ENCODE results near the gene GID4.

The GID4 gene

DNA sequence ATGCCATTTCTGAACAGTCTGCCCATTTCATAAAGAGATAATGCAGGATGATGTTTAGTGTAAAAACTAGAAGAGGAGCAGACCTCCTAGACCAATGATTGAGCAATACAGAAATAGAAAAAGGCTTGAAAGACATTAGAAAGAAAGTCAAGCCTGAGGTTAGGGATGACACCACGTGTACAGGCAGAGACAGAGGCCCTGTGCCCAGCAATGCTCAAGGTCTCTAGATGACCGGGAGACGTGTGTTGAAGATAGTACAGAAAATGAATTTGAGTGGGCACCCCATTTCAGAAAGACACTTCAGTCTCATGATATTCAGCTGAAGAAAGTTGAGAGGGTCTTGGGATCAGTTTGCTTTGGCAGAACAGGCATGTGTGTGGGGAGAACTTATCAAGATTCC is 5.4 kb downstream of the GID4 start:
- DNase-seq (ENCODE audit: low read depth) = no peak

DNA sequence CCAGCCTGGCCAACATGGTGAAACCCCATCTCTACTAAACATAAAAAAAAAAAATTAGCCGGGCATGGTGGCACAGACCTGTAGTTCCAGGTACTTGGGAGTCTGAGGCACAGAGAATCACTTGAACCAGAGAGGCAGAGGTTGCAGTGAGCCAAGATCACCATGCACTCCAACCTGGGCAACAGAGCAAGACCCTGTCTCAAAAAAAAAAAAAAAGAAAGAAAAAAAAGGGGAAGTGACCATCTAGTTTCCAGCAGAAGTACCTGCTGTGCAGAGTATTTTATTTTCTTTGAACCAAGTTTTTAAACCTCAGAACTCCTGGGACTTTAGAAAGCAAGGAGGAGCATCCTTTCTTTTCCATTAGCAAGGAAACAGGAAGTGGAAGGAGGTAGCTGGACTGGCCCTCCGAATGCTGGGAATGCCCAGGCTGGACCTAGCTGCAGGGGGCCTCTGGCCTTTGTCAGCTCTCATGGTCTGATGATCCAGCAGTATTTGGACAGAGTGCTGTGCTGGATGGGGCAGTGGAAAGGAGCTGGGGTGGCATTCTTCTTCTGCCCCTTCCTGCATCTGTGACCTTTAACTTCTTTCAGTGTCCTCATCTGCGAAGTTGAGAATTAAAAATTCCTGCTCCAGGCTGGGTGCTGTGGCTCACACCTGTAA is 6.6 kb downstream of the GID4 start:
- DNase-seq (ENCODE audit: low read depth) = no peak

DNA sequence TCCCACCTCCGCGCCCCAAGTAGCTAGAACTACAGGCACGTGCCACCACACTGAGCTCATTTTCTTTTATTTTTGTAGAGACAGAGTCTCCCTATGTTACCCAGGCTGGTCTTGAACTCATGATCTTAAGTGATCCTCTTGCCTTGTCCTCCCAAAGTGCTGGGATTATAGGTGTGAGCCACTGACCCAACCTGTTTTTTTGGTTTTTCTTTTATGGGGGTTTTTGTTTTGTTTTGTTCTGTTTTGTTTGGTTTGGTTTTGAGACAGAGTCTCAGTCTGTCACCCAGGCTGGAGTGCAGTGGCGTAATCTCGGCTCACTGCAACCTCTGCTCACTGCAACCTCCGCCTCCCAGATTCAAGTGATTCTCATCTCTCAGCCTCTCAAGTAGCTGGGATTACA is 16.4 kb downstream of the GID4 start:
- DNase-seq (ENCODE audit: low read depth) = no peak

DNA sequence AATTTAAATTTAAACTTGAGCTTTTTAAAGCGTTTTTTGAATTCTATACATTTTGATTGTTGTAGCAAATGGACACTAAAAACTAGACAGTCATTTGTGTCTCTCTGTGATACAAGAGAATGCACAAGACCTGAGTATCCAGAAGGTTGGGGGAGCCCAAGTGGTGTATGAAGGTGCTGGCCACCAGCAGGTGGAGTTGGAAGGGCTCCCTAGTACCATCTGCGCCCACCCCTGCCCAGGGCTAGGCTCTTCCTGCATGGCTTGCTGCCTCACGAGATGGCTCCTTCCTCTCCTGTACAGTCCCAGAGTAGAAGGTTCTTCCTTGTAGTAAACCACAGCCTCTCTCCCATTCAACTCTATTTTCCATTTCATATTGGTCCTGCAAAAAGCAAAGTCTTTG is 17.0 kb downstream of the GID4 start:
- DNase-seq (ENCODE audit: low read depth) = no peak

DNA sequence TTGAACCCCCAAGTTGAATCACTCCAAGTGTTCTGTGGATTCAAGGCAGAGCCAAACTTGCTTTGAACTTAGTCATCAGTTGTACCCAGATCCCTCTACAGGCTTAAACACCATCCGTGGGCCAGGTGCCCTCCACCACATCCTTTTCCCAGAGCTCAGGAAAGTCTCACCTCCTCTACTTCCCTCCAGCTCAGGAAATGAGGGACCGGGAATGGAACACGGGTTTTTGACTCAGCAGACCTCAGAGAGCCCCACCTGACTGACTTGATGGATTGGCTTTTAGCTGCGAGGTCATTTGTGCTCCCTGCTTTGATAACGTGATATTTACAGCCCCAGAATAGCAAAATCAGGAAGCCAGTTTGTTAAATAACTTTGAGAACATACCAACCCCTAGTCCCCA is 20.1 kb downstream of the GID4 start:
- DNase-seq (ENCODE audit: low read depth) = no peak

DNA sequence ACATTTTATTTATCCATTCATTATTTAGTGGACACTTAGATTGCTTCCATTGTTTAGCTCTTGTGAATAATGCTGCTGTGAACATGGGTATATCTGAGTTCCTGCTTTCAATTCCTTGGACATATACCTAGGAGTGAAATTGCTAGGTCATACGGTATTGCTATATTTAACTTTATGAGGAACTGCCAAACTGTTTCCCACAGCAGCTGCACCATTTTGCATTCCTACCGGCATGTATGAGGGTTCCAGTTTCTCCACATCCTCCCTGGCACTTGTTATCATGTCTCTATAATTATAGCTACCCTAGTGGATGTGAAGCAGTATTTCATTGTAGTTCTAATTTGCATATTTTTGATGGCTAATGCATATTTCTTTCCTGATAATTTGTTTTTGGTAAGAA is 24.8 kb downstream of the GID4 start:
- no peak for DNase-seq (ENCODE audit: low read depth)

DNA sequence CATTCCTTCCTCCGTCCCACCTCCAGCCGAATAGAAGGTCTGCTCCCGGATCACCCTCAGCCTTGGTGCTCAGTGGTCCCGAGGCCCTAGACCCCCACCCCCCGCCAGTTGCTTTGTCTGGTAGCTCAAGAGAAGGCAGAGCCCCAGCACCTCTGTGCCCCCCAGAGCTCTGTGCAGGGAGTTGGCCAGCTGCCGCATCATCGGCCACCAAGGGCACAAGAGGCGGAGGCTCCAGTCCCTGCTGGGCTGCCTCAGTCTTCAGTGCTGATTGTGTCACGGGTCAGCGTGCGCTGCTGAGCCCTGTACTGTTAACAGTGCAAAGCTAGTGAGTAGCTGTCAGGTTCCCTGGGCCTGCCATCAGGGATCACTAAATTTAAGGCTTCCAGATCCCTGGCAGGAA is 26.3 kb downstream of the GID4 start:
- no peak for DNase-seq (ENCODE audit: low read depth)

DNA sequence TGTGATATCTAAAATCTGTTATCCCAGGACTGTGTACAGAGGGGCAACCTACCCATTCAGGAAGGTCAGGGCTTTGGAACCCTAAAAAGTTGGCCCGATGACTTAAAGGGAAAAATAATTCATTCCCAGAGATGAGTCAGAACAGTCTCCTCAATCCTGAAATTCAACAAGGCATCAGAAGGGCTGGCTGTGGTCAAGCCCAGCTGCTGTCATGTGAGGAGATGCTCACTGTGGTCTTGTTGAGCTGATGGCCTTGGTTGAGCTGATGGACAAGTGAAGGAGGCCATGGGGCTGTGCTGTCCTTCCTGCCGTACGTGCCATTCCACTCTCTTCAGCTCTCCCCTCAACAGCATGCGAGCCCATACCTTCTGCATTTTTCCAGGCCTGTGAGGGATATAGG is 27.7 kb downstream of the GID4 start:
- DNase-seq (ENCODE audit: low read depth) = no peak

DNA sequence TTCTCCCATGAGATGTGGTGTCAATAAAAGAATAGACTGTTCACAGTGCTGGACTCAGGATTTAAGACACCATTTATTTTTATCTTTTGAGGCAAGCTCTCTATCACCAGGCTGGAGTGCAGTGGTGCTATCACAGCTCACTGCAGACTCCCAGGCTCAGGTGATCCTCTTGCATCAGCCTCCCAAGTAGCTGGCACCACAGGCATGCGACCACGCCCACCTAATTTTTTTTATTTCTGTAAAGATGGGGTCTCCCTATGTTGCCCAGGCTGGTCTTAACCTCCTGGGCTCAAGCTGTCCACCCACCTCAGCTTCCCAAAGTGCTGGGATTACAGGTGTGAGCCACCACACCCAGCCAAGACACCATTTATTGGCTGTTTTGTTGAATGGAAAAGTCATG is 29.9 kb downstream of the GID4 start:
- DNase-seq (ENCODE audit: low read depth) = no peak

DNA sequence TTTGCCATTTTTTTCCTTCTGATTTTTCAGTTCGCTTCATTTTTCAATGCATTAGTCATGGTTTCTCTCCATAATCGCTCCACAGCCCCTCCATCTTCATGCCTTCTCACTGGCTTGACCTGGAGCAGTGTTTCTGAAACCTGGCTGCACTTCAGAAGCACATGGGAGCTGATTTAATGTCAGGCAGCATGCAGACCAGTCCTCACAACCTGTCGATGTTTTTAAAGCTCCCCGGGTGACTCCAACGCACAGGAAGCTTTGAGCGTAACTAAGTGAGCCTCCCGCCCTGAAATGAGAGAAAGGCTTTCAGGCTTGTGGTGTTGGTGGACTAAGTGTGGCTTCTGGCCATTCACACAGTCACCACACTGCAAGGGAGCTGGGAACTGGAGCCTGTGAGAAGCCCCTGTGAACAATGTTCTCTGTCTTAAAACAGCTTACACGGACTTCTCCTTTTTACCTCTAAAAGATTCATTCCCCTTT is 31.7 kb downstream of the GID4 start:
- peak; percentile 45 for DNase-seq (ENCODE audit: low read depth)

DNA sequence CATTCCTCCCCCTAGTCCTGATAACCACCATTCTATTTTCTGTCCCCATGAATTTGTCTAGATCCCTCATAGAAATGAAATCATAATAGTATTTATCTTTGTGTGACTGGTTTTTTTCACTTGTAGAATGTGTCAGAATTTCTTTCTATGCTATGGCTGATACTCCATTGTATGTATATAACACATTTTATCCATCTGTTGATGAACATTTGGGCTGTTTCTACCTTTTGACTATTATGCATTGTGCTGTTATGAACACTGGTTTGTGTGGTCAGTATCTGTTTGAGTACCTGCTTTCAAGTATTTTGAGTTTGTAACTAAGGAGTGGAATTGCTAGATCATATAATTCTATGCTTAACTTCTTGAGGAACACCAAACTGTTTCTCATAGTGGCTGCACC is 32.5 kb downstream of the GID4 start:
- no peak for DNase-seq (ENCODE audit: low read depth)

DNA sequence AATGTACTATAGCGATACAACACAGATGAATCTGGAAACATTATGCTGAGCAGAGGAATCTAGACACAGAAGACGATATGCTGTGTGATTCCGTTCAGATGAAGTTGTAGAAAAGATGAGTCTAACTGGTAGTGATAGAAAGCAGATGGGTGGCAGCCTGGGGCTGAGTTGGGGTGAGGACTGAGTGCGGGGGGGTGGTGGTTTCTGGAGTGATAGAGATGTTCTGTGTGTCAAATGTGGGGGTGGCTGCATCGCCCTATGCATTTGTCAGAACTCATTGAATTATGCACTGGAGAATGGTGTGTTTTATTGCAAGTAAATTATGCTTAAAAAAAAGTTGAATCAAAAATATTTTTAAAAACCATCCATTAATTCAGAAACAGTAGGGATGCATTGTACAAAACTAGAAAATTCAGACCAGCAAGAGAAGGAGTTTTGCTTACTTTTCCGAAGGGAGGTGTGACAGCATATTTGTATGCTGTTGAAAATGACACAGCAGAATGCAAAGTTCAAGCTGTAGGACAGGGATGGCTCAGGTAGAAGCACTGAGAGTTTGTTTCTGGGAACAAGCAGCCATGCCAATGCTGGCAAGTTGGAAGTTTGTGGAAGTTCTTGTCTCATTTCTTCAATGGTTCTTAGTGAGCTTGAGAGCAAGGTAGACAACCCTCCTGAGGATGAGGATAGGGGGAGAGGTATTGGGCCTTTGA is 35.5 kb downstream of the GID4 start:
- DNase-seq (ENCODE audit: low read depth) = no peak

DNA sequence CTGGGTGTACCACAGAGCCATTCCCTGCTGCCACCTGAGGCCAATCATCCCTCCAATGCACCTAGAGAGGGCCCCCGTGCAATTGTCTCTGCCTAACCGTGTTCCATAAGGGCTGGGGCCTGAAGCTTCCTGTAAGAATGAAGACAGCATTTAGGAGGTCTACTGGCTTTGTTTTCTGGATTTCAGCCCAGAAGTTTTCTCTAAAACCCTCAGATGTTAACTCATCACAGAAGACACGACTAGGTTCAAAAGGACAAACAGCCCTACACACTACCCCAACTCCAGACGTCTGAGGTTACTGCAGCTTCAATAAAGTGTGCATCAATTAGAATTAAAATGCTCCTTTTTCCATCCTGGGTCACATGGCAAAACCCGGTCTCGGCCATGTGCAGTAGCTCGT is 37.7 kb downstream of the GID4 start:
- DNase-seq (ENCODE audit: low read depth) = no peak

DNA sequence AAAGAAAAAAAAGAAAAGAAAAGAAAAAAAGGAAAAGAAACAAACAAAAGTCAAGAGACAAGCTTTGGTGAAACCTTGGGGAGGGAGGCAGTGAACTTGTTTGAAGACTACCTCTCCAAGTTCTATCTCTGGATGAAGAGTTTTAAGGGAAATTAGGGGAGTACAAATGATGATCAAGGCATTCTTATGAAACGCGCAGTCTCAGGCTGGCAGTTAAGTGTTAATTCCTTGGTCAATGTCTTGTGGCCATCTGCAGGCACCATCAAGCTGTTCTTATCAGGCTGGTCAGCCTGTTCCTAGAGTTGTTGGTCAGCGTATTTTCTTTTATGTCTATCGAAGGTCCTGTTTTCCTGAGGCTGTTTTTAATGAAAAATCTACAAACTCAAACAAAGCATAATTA is 40.3 kb downstream of the GID4 start:
- no peak for DNase-seq (ENCODE audit: low read depth)

DNA sequence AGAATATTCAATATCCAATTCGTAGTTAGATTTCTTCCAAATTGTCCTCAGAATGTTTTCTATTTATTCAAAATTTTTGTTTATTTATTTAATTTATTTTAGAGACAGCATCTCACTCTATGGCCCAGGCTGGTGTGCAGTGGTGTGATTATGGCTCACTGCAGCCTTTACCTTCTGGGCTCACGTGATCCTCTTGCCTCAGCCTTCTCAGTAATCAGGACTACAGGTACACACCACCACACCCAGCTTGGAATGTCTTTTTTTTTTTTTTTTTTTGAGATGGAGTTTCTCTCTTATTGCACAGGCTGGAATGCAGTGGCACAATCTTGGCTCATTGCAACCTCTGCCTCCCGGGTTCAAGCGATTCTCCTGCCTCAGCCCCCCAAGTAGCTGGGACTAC is 45.0 kb downstream of the GID4 start:
- DNase-seq (ENCODE audit: low read depth) = no peak

DNA sequence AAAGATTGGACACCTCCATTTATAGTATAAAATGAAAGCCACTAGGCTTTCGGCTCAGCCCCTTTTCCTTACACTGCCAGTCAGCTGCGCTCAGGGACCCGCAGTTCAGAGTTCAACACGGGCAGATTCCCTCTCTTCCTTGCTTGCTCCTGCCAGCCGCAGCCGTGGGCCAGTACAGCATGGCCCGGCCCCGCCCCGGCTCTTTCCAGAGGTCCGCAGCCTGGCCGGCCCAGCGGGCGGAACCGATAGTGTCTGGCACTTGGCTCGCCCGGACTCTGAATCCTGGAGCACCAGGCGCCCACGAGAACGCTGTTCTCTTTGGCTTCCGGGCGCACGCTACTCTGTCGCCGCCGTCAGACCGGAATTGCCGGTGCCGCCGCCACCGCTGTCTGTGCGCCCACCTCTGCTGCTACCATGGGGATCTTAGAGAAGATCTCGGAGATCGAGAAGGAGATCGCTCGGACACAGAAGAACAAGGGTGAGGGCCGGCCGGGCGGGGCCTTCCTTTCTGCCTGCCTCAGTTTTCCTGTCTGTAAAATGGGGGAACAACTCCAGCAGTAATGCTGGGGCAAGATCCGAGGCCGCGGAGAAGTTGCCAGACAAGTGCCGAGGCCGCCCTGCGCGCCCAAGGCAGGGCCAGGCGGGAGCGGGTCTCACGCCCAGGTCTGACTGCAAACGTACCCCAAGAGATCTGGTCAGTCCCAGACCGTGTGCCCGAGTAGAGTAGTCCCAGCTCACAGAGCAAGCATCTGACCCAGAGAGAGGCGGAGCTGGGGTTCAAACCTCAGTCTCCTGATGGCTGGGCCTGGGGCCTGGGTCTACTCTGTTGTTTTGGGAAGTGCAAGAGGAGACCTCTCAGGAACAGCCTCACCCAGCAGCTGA is 48.6 kb downstream of the GID4 start, which contains the start of gene DRG2:
Gene DRG2 (plus strand): TSS at position 339 of the 882 bp plus-strand sequence. CDS start 76 bp downstream, at position 415.
- DNase-seq (ENCODE audit: low read depth) = peak; percentile 82

DNA sequence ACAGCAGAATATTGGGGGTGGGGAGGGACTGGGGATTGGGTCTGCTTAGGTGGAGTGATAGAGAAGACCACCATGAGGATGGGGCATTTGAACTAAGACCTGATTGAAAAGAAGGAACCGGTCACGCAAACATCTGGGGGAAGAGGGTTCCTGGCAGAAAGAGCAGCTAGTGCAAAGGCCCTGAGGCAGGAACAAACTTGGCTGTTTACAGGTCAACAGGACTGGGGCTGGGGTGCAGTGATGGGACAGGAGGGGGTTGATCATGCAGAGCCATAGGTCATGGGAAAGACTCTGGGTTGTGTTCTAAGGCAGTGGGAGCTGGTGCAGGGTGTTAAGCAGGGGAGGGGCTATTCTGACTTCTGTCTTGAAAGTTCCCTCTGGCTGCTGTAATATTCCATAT is 50.4 kb downstream of the GID4 start:
- DNase-seq (ENCODE audit: low read depth) = no peak

DNA sequence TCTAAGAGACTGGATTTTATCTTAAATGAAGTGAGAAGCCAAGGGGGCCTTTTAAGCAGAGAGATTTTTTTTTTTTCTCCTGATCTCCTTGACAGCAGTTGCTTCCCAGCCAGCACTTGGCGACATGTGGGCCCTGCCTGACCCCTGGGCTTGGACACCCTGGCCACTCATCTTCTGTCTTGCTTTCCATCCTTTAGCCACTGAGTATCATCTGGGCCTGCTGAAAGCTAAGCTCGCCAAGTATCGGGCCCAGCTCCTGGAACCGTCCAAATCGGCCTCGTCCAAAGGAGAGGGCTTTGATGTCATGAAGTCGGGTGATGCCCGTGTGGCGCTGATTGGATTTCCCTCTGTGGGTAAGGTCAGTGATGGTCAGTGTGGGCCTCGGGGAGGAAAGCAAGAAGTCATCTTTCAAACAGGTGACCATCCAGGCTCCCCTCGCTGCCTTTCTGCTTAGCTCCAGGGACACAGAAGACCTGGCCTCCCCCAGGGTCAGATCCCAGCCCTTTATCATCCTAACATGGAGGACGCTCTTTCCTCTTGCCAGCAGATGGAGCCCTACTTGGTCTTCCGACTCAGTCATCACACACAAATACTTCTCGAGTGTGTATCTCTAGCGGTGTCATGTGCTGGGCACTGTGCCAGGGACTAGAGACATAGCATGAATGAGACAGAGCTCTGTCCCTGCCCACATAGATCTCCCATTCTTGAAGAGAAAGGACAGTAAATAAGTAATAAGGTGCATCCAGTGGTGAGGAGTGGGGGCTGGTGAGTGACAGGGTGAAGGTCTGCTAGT is 54.6 kb downstream of the GID4 start:
- peak; percentile 34 for DNase-seq (ENCODE audit: low read depth)

DNA sequence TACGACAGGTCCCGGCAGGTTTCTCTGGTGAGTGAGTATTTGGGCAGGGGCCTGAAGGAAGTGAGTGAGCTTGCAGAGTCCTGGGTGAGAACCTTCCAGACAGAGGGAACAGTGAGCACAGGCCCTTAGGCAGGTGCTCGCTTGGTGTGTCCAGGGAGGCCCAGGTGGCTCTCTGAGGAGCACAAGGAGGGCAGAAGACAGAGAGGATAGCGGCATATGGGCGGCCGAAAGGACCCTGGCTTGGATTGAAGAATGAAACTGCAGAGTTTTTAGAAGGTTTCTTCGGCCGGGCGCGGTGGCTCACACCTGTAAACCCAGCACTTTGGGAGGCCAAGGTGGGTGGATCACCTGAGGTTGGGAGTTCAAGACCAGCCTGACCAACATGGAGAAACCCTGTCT is 55.2 kb downstream of the GID4 start:
- no peak for DNase-seq (ENCODE audit: low read depth)

DNA sequence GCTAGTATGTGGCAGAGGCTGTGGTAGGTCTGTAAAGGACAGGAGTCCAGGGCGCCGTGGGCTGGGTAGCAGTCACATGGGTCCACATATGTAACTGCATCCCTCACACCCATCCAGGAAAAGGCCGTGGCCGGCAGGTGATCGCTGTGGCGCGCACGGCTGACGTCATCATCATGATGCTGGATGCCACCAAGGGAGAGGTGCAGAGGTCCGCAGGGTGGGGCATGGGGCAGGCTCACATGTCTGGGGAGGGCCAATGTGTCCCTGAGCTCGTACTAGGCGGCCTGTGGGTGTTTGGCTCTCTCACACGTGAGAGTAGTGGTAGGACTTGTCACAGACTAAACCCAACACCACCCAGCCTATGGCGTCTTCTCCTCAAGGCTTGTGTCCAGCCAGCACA is 60.3 kb downstream of the GID4 start:
- DNase-seq (ENCODE audit: low read depth) = no peak

DNA sequence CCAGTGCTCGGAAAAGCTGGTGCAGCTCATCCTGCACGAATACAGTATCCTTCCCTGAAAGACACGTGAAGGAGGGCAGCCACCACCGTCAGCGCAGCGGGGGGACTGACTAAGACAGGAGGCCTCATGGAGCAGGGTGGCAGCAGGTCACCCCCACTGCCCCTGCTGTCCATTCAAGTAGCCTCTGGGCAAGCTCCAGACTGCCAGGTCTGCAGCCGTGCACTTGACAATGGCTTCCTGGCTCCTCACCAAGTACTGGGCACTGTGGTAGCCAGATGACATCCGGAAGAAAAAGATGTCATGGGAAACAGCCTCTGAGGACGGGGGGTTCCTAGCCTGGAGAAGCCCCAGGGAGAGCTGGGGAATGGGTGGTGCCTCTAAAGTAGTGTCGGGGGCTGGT is 61.4 kb downstream of the GID4 start:
- DNase-seq (ENCODE audit: low read depth) = no peak

DNA sequence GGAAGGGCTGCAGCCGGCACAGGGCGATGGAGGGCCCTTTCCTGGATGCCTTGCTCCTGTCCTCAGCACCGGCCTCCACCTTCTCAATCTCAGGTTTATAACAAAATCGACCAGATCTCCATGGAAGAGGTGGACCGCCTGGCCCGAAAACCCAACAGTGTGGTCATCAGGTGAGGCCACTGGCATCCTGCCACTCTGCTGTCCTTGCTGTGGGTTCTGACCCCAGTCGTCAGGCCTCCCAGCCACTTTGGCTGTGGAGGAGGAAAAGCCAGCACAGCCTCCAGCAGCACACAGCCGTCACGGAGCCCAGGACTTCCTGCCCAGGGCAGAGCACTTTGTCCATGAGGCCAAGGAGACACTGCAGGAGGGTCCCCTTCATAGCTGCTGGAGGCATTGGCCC is 62.6 kb downstream of the GID4 start:
- no peak for DNase-seq (ENCODE audit: low read depth)

Data from stromal cell of bone marrow (primary cell).